HG03159 (cell line): Measurements from ENCODE around the gene DENND2C.

ENCODE experiments used
- ATAC-seq: cut with Tn5 transposase; IDR thresholded peaks from one replicate; pipeline ENCODE4 v1.9.1; 2021; ENCODE audit warnings: mild to moderate bottlenecking, moderate library complexity; ENCODE audit not compliant: unreplicated experiment

The DENND2C gene

DNA sequence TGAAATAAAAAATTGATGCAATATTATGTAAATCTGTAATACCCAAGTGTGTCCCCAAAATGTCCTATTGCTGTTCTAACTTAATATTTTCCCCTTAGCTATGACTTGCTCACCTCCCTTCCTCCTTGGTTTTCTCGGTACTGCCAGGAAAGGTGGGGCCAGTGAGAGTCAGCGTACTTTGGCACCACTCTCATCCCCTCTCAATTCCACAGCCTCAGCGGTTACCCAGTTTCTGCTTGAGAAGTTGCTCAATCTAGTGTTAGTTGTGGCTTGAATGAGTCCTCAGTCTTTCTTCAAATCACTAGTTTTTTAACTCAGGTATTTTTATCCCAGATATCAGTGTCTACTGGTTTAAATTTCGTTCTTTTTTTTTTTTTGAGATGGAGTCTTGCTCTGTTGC is 120.7 kb downstream of the DENND2C start:
- no peak for ATAC-seq

DNA sequence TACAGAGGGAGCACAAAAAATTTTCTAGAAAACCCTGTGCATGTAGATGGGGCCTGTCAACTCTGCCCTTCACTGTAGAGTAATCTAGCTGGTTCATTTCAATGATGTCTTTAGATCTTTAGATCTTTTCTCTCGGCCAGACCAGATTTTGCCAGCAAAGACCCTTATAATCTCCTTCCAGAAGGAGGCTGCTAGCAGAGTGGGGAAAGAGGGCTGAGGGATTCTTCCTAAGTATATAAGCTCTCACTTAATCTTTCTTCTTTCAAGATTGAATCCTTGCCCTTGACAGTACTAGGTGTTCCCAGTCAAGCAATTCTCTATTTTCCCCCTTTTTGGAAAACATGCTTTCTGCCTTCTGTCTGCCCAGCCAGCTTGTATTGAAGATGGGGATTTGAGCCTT is 122.8 kb downstream of the DENND2C start:
- no peak for ATAC-seq

DNA sequence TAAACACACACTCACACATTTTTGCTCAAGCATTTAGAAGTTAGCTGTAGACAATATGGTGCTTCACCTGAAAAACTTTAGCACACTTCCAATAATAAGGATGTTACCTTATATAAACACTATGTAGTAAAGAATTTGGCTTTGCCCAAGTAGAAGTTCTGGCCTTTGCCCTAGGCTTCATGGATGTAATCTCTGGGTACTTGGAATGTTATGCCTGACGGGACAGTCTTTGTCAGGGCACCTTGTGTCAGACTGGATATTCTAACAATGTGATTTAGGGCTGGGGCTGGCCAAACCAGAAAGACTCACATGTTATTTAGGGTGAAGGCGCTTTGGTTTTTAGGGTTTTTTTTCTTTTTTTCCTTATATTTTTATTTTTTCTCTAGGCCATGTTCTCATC is 124.1 kb downstream of the DENND2C start:
- no peak for ATAC-seq

DNA sequence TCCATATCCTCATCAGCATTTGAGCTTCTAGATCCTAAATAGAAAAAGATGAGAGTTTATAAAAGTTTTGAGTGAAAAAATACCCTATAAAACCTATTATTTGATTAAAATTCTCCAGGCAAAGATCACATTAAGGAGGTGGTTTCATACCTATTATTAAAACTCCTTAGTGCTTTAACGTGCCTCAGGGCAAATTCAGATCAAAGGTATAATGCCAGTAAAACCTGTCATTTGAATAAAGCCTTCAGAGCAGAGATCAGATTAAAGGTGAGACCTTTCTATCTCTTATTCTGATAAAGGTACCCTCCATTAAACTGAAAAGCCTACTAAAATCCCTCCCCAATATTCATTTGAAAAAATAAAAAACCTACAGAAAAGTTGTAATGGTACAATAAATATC is 124.5 kb downstream of the DENND2C start:
- no peak for ATAC-seq

DNA sequence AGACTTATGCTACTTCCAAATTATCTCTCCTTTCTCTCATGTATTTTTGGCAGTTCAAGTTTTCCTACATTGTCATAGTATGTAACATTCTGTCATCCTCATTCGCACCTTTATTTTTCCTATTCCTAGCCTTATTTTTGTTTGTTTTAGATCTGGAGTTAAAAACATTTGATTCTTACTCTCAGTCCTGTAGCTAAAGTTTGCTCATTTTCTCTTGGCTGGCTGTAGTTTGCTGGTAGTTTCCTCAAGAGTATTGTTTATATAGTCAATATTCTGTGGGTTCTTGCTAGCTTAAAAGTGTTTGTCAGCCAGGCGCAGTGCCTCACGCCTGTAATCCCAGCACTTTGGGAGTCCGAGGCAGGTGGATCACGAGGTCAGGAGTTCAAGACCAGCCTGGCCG is 129.0 kb downstream of the DENND2C start:
- ATAC-seq, result no peak

DNA sequence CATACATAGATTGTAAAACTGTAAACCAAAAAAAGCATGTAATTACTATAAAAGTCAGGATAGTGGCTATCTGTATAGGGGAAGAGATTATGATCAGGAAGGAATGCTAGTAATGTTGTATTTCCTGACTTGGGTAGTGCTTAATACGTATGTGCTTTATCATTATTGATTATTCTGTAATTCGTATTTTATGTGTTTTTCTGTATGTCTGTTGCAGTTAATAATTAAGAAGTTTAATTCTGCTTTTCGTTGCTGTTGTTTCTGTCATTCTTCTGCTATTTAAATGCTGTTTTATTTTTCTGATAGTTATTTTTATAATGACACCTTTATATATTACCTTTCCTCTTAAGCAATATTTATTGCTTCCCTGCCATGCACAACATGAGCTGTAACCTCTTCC is 129.6 kb downstream of the DENND2C start:
- no peak for ATAC-seq

DNA sequence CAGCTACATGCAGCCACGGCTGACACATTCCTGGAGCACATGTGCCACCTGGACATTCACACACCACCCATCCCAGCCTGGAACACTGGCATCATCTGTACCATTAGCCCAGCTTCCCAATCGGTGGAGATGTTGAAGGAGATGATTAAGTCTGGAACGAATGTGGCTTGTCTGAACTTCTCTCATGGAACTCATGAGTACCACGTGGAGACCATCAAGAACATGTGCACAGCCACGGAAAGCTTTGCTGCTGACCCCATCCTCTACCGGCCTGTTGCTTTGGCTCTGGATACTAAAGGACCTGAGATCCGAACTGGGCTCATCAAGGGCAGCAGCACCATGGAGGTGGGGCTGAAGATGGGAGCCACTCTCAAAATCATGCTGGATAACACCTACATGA is 133.8 kb downstream of the DENND2C start:
- ATAC-seq, result no peak

DNA sequence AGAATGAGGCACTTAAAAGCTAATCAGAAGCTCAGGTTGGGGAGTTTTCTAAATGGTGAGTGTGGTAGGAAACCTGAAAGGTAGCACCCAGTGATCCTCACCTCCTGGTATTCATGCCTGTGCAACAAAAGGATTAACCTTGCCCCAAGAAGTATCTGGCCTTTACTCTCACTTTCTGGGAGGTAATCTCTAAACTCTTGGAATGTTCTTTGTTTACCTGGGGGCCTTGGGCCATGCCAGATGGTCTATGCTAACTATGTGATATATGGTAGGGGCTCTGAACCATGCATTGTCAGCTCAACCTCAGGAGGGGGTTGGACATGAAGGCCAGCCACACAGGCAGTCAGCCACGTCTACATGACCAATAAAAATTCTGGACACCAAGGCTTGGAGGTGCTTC is 134.4 kb downstream of the DENND2C start:
- no peak for ATAC-seq
